Colon (tissue), 2 donors: Measurements from ENCODE around the gene C9orf85.
"Not testable (repeated sequence)": the region's sequence is repeated elsewhere in the genome, so short reads cannot be mapped to it uniquely, and the experiment has no call there.

Source experiments
- FAIRE-seq: peaks from 2 replicates; lab custom pipeline; 2012; peaks lifted over from hg19 to GRCh38; lab: Jason Lieb, UNC
- donor health status: control.
- donor health status: control.

C9orf85 gene, protein sequence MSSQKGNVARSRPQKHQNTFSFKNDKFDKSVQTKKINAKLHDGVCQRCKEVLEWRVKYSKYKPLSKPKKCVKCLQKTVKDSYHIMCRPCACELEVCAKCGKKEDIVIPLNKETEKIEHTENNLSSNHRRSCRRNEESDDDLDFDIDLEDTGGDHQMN

DNA sequence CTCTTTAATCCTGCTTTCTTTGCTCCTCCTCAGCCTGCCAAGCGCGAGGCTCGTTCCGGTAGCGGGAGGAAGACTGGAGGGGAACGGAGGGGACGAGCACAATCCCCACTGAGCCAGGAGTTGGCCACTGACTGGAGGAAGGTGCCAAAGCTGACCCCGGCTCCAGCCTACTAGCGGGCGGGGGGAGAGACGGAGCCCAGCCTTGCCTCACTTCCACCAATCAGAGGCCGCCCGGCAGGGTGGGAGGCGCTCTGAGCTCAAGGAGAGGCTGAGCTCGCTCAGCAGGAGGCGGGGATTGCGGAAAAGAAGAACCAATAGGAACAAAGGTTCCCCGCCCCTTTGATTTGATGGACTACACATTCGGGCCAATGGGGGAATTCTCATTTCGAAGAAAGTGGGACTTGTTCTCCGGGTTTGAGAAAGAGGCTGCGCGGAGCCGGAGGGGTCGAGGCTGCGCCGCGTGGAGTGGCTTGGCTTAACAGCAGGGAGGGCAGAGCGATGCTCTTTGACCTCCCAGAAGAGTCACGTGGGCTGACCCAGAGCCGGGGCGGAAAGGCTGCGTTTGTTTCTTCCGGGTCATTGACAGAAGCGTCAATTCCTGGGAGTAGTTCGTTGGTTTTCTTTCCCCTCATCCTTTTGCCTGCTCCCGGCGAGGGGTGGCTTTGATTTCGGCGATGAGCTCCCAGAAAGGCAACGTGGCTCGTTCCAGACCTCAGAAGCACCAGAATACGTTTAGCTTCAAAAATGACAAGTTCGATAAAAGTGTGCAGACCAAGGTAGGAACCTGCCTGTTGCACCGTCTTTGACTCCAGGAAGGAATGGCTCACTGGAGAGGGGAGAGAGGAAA, at the start of gene C9orf85, which contains the start of gene ABHD17B:
C9orf85 (plus strand) TSS at position 579 of the 847 bp plus-strand sequence; CDS start at position 675, 96 bp downstream.
ABHD17B (minus strand) TSS at position 133 of the 847 bp plus-strand sequence. CDS start 36,113 bp downstream, outside the sequence.
- peak; percentile 90 for FAIRE-seq

DNA sequence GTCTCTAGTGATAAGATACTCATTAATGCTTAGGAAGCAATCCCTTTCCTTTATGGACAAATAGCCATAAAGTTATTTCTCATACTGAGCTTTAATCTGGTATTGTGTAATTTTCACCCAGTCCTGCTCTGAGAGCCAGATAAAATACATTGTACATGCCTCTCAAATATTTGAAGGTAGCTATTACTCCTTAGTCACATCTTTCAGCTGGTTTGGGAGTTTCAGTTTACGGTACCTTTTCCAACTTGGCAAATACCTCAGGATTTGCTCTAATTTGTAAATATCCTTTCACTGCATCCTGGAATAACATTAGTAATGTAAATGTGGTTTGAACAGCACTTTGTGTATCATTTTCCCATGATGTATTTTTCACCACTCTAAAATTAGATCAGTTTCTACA, 47.8 kb upstream of the C9orf85 start:
- FAIRE-seq, result no peak

- FAIRE-seq, result no peak
Measured at GRCh38 chr9:71875345-71875744, 36.1 kb upstream of the C9orf85 start.

GRCh38 chr9:71876106-71876505, 35.3 kb upstream of the C9orf85 start:
- FAIRE-seq, result no peak

GRCh38 chr9:71876829-71877228, 34.6 kb upstream of the C9orf85 start:
- FAIRE-seq, result no peak

DNA sequence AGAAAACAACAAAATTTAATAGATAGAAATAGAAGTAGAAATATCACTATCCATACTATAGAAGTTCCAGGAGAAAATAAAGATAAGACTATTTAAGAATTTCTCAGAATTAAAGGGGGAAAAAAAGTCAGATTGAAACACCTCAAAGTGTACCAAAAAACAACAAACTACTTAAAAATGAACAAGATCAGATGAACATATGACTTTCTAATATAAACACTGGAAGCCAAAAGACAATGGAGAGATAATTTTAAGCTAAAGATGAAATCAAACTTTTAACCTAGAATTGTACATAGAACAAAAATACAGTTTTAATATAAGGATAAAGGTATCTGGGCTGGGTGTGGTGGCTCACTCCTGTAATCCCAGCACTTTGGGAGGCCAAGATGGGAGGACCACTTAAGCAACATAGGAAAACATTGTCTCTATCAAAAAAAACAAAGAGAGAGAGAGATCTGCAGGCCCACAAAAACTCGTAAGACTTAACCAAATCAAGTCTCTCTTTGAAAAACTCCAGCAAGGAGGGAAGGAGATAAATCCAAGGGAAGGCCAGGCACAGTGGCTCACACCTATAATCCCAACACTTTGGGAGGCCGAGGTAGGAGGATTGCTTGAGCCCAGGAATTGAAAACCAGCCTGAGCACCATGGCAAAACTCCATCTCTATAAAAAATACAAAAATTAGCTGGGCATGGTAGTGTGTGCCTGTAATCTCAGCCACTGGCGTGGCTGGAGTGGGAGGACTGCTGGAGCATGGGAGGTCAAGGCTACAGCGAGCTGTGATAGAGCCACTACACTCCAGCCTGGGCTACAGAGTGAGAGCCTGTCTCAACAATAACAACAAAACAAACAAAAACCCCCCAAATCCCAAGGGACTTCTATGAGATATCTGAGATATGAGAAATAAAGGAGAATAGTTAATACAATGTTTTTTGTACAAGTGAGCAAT, 32.8 kb upstream of the C9orf85 start:
- no peak for FAIRE-seq

DNA sequence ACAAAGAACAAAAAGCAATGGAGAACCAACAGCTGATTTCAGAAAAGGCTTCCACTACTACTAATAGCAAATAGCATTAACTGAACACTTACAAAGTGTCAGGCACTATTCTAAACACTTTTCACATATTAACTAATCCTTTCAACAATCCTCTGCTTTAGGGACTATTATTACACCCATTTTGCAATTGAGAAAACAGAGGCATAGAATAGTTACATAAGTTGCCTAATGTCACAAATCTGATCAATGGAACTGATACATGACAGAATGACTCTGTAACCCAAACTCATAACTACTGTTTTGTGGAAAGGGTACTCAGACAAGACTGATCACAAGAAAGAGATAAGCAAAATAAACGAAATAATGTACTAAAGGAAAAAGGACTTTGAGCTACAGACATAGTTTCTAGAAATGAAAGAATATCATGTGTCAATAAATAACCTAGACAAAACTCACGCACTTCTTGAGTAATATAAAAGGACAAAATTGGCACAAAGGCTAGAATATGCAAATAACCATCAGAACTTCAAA, 31.7 kb upstream of the C9orf85 start:
- no peak for FAIRE-seq

DNA sequence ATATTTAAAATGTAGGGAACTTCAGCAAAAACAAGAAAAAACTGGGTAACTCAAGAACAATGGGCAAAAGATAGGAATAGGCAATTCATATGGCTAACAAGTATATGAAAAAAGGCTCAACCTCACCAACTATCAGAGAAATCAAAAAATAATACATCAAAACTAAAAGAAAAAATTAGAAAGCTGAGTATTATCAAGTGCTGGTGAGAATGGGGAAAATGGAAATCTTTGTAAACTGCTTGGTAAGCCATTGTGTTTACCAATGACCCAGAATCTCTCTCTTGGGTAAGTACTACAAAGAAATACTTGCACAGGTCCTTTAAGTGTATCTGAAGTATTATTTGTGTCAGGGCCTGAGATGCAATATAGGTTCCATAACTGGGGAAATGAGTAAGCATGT, 27.4 kb upstream of the C9orf85 start:
- no peak for FAIRE-seq

DNA sequence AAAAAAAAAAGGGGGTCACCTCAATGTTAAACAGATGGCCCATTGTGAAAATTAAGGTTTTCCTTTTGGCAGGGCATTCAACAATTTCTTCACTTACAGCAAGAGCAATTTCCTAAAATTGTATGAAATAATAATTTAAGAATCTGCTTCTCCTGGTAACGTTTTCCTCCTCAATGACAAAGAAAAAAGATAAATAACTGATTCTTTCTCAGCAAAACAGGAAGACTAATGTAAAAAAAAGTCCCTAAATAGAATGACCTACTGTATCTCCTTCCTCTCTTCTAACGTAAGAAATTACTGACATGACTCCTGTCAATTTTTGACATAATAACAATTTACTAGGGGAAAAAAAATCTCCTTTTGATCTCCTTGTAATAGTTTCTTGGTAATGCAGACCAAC, 26.0 kb upstream of the C9orf85 start:
- FAIRE-seq, result no peak

DNA sequence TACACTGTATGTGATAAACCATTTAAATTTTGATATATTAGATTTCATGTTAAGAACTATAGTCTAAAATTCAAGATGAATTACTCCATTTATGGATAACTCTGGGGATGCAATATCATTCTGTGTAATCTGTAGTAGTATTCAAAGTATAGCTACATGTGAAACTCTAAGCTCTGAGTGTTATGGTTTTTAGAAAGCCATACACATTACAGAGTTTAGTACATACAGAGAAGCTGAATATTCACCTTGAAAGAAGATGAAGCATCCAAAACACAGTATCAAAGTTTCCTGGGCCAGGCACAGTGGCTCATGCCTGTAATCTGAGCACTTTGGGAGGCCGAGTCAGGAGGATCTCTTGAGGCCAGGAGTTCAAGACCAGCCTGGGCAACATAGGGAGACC, 25.4 kb upstream of the C9orf85 start:
- FAIRE-seq, result no peak

- no peak for FAIRE-seq
Measured at GRCh38 chr9:71886541-71886940, 24.9 kb upstream of the C9orf85 start.

DNA sequence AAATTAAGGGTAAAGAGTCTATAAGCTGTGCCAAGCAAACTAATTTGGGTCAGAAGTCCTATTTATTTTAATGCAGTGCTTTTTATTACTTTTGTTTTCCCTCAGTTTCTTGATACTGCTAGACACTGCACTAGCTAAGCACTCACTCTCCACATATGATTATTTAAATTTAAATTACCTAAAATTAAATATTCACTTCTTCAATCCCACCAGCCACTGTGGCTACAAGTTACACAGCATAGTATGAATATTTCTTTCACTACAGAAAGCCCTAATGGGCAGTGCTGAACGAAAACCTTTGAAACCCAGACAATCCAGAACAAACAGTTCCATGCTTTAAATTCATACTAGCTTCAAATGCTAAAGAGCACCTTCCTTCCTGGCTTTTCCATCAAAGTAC, 24.1 kb upstream of the C9orf85 start:
- no peak for FAIRE-seq

GRCh38 chr9:71890042-71890679, 21.3 kb upstream of the C9orf85 start:
- no peak for FAIRE-seq

DNA sequence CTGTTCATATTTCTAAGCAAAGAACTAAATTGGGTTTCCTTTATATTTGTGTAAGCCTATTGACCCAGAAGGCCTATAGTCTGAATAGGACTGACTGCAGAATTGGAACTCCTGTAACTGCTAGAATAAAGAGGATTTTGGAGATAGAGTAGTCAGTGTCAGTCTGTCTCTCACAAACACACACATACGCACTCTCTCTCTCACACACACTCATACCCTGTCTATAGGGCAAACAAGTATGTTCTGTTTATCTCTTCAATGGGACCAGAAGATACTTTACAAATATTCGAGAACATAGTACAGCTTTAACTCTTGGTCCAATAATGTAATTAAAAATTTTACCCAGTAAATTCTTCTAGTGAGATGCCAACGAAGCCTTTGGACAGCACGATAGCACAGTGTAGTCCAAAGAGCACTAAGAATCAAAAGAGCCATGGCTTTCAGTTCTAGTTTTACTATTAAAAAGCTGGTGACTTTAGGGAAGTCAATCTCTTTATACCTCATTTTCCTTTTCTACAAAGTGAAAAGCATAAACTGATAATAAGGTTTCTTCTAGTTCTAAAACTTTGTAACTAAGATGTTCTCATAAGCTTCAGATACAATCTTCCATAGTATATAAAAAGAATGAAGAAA, 19.8 kb upstream of the C9orf85 start:
- FAIRE-seq, result no peak

- FAIRE-seq, result no peak
Measured at GRCh38 chr9:71895117-71895516, 16.3 kb upstream of the C9orf85 start.

DNA sequence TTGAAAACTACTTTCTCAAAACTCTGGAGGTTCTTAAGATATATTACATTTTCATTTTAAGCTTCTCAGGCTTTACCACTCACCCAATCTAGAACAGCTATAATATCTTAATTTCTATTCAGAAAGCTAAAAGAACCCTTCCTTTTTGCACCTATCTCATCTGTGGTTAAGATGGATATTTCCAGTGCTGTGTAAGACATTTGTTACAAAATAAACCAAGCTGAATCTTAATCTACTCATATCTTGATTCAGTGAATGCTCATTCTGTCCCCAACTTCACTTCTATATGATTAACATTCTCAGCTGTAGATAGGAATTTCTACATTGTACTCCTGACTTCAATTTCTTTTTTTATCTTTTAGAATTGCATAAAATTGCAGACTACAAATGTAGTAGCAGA, 15.5 kb upstream of the C9orf85 start:
- FAIRE-seq, result no peak

DNA sequence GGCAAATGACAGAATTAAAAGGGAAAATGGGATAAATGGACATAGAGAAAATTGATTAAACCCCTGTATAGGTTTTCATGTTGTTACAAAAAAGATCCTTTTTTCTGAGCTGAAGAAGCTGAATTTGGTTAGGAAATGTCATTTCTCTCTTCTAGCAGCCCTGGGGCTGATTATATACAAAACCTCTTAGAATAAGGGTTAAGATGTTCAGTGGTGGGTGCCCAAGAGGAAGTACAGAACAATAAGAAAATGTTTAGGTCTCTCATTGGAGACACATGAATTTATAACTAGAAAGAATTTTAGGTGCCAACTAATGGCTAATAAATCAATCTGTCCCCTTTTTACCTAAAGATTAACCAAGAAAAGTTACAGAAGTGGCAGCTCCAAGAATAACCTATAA, 14.7 kb upstream of the C9orf85 start:
- no peak for FAIRE-seq

GRCh38 chr9:71897577-71897976, 13.9 kb upstream of the C9orf85 start:
- FAIRE-seq, result no peak

DNA sequence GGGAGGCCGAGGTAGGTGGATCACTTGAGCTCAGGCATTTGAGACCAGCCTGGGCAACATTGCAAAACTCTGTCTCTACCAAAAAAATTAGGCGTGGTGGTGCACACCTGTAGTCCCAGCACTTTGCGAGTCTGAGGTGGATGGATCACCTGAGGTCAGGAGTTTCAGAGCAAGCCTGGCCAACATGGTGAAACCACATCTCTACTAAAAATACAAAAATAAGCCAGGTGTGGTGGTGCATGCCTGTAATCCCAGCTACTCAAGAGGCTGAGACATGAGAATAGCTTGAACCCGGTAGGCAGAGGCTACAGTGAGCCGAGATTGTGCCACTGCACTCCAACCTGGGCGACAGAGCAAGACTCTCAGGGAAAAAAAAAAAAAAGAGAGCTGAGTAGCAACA, 12.7 kb upstream of the C9orf85 start:
- FAIRE-seq, result not testable (repeated sequence)

DNA sequence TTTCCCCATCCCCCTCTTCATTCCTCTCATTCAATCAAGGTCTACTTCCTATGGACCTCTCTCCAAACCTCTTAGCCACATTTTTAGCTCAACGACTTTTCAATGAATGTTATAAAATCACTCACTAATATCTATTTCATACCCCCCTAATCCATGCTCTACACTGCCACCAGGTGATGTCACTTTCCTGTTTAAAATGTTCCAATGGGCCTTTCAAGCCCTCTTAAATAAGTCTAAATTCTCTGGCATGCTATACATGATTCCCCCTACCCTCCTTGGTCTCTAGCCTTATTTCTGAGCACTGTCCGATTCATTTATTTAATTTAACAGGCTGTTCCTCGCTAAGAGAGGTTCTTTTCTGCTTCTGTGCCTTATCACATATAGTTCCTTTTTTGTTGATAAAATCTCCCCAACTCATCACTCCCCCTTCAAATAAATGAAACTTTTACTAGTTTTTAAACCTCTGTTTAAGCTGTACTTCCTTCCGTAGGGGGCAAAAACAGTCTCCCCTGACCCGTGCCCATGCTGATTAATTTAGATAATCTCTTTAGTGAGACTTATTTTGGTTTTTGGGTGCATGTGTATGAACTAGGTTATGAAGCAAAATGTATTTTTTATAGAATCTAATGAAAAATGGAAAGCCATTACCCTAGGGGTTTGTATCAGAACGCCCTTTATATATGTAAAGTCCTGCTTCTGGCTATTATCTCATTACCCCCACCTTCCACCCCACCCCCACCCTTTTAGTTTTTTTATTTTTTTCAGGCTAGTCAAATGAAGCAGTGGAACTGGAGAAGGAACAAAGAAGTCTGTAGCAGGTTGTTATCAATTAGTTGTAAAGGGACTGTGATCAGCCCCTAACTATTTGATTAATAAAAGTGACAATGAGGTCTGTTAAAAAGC, 9.5 kb upstream of the C9orf85 start:
- FAIRE-seq, result no peak
